Fibroblast of the conjunctiva (primary cell): Measurements from ENCODE around the gene SIM2.

ENCODE experiments used
- DNase-seq: peaks from one replicate; pipeline ENCODE4 v3.0.0-alpha.2; 2010; ENCODE audit warnings: low read depth

Gene SIM2

DNA sequence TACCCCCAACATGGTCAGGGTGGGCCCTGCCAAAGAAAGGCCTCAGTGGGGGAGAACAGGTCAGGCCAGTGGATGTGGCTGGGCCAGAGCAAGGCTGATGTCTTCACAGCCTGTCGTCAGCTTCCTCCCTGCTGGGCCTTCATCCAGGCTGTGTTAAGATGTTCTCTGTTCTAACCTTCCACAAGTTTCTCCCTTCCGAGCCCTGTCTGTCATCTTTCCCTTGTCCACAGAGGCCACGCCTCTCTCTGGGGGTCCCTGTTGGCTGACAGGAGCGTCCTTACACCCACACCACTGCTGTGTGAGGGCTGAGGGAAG, 36.2 kb downstream of the SIM2 start:
- DNase-seq = no peak

DNA sequence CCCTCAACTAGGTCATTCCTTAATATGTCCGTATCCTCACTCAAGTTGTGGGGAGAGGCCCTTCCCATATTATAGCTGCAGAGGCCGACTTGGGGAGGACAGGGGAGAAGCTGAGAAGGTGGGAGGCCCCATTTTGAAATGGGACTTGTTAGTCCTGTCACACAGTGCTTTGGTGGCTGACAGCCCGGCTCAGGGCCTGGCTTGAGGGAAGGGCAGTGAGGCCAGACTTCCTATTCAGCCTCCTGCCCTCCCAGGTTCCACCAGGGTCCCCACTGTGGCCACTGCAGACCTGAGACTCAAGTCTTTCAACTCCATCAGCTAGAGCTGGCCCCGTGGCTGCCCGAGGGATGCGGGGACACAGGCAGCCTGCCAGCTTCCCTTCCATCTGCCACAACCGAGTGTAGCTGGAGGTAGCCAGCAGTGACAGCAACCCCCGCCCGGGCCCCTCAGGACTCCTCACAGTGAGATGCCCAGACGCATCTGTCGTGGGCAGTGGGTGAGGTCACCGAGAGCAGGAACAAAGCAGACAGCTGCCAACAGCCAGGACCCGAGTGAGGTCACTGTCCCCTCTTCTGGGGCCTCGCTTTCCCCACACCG, 36.9 kb downstream of the SIM2 start:
- no peak for DNase-seq

DNA sequence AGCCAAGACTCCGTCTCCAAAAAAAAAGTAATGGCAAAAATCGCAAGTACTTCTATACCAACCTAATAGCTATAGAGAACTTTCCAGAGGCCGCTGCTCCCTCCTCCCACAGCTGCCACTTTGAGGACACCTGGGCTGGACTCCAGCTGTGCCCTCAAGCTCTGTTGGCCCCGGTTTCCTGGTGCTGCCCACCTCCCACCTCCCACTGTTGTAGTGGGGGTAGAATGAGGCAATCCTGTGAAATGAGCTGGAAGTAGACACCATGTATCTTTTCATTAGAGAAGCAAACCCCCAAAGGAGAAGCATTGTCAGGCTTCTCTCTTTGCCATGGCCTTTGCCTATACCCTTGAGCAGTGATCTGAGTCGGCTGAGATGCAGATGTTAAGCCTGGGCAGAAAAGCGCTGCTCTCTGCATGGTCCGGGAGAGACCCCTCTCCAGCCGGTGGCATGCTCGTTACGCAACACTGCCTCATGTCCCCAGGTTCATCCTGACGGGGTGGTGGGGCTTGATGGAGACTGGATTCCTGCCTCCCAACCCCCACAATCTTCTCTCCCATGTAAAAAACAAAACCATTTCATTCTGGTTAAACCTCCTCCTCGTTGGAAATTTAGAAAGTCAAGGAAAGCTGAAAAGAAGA, 39.7 kb downstream of the SIM2 start:
- no peak for DNase-seq

DNA sequence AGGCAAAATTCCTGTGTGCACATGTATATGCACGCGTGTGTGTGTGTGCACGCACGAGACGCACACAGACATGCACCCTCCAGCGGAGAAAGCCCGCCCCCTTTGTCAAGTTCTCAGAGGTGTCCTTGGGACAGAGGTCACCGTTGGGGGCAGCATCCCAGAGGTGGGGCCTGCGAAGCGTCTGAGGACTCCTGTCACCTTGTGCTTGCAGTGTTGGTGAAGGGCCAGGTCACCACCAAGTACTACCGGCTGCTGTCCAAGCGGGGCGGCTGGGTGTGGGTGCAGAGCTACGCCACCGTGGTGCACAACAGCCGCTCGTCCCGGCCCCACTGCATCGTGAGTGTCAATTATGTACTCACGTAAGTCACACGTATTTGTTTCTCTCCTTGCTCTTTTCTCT, 42.6 kb downstream of the SIM2 start:
- DNase-seq = no peak

DNA sequence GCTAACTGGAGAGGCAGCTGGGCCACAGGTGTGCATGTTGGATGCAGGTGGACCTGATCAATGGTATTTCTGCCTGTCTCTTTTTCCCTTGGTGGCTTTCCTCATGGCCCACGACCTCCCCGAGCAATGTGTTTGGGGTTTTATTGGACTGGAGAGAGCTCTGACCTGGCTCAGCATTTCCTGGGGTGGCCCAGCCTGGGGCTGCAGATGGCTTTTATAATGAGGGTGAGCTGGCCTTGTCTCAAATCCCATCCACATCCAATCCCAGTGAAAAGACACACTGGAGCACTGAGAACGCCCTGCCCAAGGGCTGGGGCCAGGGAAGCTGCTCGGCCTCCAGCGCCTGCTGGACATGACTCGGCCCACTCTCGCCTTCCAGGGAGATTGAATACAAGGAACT, 44.1 kb downstream of the SIM2 start:
- no peak for DNase-seq

DNA sequence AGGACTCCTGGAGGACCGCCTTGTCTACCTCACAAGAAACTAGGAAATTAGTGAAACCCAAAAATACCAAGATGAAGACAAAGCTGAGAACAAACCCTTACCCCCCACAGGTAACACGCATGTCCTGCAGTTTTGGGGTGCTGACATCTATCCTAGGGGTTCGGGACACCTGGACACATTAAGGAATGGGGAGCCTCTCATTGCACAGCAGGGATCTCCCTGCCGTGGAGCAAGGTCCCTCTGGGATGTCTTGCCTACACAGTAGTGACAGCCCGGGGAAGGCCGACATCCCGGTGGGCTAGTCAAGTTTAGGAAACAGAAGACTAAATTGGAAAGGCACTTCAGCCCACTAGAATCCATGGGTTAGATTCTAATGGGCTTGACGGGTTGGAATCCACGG, 44.5 kb downstream of the SIM2 start:
- DNase-seq = no peak

DNA sequence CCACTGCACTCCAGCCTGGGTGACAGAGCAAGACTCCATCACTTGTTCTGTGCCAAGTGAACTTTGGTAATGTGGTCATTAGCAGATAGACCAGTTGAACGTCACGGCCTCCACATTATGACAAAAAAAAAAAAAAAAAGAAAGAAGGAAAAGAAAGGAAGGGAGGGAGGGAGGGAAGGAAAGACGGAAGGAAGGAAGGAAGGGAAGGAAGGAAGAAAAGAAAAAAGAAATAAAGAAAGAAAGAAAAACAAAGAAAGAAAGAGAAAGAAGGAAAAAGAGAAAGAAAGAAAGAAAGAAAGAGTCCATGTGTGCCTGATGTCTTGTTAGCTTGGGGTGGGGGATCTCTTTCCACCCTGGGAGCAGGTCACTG, 45.3 kb downstream of the SIM2 start:
- DNase-seq = no peak

- no peak for DNase-seq
Observed at GRCh38 chr21:36744560-36745231, 45.8 kb downstream of the SIM2 start.

- DNase-seq = no peak
Observed at GRCh38 chr21:36745459-36745858, 46.5 kb downstream of the SIM2 start.

DNA sequence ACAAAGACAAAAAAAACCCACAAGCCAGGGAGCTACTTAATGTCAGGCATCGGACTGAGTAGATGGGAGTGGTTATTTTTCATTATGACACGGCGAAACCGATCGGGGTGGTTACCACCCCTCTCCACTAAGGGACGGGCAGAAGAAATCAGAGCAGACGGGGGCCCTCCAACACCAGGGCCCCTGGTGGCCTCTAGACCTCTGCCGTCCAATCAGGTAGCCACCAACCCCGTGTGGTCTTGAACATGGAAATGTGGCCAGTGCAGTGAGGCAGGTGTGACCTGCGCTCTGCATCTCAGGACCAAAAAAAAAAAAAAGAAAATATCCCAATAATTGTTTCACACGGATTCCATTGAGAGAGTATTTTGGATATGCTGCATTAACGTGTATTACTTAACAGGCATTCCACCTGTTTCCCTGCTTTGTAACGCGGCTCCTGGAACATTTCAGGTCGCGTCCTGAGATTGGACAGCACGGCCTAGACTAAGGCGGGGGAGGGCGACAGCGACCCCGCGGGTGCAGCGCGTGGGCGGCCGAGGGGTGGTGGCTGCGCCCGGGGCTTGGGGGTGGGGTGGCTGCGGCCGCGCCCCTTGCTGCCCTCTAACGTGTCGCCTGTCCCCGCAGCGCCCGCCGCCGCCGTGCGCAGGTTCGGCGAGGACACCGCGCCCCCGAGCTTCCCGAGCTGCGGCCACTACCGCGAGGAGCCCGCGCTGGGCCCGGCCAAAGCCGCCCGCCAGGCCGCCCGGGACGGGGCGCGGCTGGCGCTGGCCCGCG, 48.3 kb downstream of the SIM2 start:
- DNase-seq = no peak

DNA sequence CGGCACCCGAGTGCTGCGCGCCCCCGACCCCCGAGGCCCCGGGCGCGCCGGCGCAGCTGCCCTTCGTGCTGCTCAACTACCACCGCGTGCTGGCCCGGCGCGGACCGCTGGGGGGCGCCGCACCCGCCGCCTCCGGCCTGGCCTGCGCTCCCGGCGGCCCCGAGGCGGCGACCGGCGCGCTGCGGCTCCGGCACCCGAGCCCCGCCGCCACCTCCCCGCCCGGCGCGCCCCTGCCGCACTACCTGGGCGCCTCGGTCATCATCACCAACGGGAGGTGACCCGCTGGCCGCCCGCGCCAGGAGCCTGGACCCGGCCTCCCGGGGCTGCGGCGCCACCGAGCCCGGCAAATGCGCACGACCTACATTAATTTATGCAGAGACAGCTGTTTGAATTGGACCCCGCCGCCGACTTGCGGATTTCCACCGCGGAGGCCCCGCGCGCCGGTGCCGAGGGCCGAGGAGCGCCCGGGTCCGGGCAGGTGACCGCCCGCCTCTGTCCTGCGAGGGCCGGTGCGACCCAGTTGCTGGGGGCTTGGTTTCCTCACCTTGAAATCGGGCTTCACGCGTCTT, 49.0 kb downstream of the SIM2 start:
- no peak for DNase-seq

DNA sequence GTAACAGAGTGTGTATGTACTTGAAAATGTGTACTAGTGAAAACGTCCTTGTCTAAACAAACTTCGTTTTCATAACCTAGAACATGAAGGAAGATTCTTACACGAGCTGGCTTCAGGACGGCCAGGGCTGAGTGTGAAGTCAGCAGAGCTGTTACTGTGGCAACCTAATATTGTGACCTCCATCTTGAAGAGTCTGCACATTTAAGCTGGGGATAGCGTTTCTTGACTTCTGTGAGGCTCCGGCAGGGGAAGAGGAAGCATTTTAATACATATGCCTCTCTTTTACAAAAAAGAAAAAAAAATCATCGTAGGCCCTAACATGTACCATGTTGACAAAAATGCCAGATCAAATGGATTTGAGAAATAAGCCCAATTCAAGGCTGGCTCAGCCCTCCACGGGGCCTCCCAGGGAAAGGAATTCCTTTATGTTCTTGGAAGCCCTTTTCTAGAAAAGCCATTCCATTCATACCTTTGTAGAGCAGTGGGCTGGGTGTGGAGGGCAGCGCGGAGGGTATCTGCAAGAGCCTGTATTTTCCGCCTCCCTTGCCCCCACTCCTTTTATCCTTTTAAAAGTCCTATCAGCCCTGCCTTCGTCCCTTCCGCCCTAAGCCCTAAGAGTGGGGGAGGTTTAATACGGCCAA, 51.1 kb downstream of the SIM2 start:
- DNase-seq = no peak

GRCh38 chr21:36750576-36750959, 51.7 kb downstream of the SIM2 start:
- no peak for DNase-seq

DNA sequence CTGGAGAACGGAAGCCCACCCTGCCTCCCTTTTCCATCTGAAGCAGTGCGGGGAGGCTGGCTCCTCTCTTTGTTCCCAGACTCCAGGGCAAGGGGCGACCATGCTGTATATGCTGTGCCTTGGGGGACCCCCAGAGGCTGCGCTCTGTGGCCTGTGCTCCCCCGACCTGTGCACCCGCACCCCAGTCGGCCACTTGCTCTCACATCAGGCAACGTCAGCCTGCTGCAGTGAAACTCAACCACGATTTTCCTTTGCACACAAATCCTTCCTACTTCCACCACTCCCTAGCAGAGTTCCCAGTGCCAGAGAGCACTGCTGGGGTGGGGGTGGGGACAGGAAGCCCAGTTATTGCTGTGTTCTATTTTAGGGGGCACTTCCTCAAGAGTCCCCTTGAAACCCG, 52.5 kb downstream of the SIM2 start:
- DNase-seq = no peak

- no peak for DNase-seq
Observed at GRCh38 chr21:36753556-36753955, 54.6 kb downstream of the SIM2 start.

- no peak for DNase-seq
Observed at GRCh38 chr21:36754241-36754898, 55.5 kb downstream of the SIM2 start.

DNA sequence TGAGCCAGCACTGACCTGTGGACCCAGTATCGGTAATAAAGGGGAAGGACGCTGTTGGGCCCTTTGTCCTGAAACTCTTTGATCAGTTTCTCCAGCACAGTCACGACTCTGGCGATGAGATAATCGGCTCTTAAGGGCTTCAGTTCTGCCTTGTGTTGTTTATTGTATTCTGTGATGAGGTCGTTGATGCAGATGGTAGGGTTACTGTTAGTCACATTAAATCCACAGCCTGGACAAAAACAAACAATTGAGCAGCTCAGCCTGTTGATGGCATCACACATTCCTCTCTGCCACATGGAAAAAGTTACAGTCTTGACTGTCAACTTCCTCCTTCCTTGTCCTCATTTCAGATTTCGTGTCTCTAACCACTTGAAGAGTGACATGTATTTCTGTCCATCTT, 57.6 kb downstream of the SIM2 start:
- no peak for DNase-seq

DNA sequence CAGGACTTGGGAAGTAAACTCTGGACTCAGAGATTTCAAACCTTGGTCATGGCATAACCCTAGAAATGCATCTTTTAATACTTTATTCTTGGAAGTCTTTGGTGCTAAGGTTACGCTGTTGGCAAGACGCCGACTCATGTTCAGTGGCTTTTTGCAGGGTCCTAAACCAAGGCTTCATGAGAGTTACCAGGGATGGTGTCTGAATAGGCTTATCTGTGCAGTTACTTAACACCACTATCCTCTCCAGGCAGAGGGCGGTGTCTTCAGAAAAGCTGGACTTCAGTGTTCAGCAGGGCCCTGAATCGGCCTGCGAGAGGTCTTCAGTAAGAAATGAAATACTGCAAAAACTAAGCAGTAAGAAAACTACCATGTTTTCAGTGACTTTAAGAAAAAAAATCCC, 58.3 kb downstream of the SIM2 start:
- no peak for DNase-seq

DNA sequence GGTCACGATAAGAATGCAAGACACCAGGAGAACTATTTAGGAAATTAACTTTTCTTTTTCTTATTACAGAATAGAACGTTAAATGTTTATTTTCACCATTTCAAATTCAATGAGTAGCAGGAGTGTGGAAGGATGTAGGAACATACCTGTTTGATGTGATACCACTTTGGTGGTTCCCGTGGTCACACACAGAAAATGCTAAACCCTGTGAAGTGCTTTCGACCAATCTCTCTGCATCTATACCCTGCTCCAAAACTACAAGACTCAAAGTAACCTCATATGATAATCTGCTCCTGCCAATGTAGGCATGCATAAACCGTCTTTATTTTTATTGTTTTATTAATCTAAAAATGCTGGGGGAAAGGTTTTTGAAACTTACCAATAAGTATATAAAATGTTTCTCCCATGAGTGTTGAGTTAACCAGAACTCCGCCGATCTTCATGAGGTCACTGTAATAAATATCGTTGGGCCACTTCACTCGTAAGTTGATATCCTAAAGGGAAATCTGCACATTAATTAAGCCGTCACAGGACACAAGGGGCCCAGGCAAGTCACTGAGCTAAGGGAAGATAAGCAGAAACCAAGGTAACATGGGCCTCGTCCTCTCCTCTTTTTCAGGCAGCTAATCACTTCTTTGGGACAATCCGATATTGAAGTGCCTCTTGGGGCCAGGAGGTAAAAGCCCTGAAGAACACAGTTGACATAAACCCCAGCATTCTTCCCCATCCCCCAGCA, 60.6 kb downstream of the SIM2 start:
- DNase-seq = no peak

DNA sequence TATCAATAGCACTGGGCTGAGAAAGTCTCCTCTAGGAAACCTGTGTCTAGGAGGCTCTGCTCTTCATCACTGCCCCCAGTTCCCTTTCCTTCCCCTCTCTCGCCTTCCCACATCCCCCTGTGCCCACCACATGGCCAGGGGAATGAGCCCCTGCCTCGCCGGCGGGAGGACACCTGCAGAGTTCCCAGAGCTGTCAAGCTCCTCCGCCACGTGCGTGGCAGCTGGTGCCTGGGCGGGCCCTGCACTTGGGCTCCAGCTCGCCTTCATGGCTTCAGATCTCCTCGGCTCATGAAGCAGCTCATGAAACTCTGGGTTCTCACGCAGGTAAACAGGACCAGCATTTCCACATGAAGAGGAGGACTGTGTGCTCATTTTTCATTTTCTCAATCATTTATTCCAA, 62.8 kb downstream of the SIM2 start:
- DNase-seq = no peak

- DNase-seq = no peak
Observed at GRCh38 chr21:36762642-36763041, 63.7 kb downstream of the SIM2 start.
